Measurements from ENCODE around the gene RBM18.
A peak's percentile ranks its signal among the peaks of the same experiment; 100 is the strongest.

RBM18 gene

GRCh38 chr9:122191584-122191983 lies 73.1 kb downstream of the RBM18 start:
- H3K27ac ChIP-seq: peak overlapping the region; percentile 46; the same call in 1 of the 2 replicates
- TF ChIP-seq CTCF (conservative IDR thresholded peaks at IDR 0.05): no peak

GRCh38 chr9:122190597-122191381 lies 73.9 kb downstream of the RBM18 start:
- TF ChIP-seq CTCF (conservative IDR thresholded peaks at IDR 0.05): peak; percentile 25; the same call in 1 of the 2 replicates
- peak overlapping the region; percentile 46; the same call in 1 of the 2 replicates for H3K27ac ChIP-seq

- no peak for TF ChIP-seq CTCF (conservative IDR thresholded peaks at IDR 0.05)
- no peak overlapping the region for H3K27ac ChIP-seq
Observed at GRCh38 chr9:122188369-122188768, 76.3 kb downstream of the RBM18 start.
